ENCODE results near the gene PSG3. TPM values are rescaled to one million over a fixed set of nuclear protein-coding genes. Genes with fewer than 3 reads are reported as not detected.
"Not testable (repeated sequence)": the region's sequence is repeated elsewhere in the genome, so short reads cannot be mapped to it uniquely, and the experiment has no call there.

The PSG3 gene
- total and polyA plus RNA-seq, 3 donors from 2014 or later, result 0.25 to 5.8 (median 2.0) TPM

- Histone ChIP-seq H3K9me3 (no peaks in the 10 kb centered on the region), H3K36me3 (ENCODE audit: low read depth, missing control alignments) (no peaks in the 10 kb centered on the region), H3K4me1 (no peaks in the 10 kb centered on the region), H3K4me3 (no peak overlapping the region), H3K27ac (no peak overlapping the region), H3K27me3 (no peaks in the 10 kb centered on the region)
- 78 to 84% methylated on average over 3 of the region's 3 CpGs for WGBS, 2 donors
- DNase-seq, result no peak
- TF ChIP-seq POLR2A (IDR thresholded peaks at IDR 0.05), result no peak
- TF ChIP-seq CTCF (IDR thresholded peaks at IDR 0.05), result no peak
- intact Hi-C loops (cut with DNase I; ENCODE audit: low total_unique reads), result no loop called here
Measured at GRCh38 chr19:42764836-42765235, 24.6 kb upstream of the PSG3 start.

DNA sequence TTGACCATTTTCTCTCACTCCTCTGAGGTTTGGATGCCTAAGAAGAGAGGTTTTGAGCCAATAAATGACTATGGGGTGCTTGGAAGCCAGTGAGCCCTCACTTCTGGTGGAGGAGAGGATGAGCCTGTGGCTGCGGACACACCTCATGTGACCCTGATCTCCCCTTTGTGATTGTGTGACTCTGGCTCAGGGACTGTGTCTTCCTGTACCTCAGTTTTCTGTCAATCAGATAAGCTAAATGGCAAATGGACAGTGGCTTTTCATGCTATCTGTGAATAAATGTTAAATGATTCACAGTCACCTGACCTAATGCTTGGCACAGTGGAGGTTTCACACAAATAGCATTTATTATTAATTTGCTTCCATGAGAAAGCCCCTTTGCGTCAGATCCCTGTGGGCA is 22.5 kb upstream of the PSG3 start:
- 76 to 90% methylated on average over 2 of the region's 2 CpGs for WGBS, 2 donors
- Histone ChIP-seq H3K4me1 (no peaks in the 10 kb centered on the region), H3K27ac (no peak overlapping the region), H3K9me3 (no peaks in the 10 kb centered on the region), H3K36me3 (ENCODE audit: low read depth, missing control alignments) (no peaks in the 10 kb centered on the region), H3K27me3 (no peaks in the 10 kb centered on the region), H3K4me3 (no peak overlapping the region)
- DNase-seq, result no peak
- no peak for TF ChIP-seq POLR2A (IDR thresholded peaks at IDR 0.05)
- no peak for TF ChIP-seq CTCF (IDR thresholded peaks at IDR 0.05)
- intact Hi-C loops (cut with DNase I; ENCODE audit: low total_unique reads), result no loop called here

- H3K4me1 ChIP-seq; H3K4me3 ChIP-seq; H3K9me3 ChIP-seq; intact Hi-C loops (cut with DNase I; ENCODE audit: low total_unique reads); H3K27me3 ChIP-seq; H3K36me3 ChIP-seq (ENCODE audit: low read depth, missing control alignments); DNase-seq; H3K27ac ChIP-seq: not testable (repeated sequence)
- 60 to 80% methylated on average over 1 of the region's 1 CpG for WGBS, 2 donors
Measured at GRCh38 chr19:42761924-42762295, 21.6 kb upstream of the PSG3 start.

GRCh38 chr19:42760954-42761923 is 21.0 kb upstream of the PSG3 start:
- H3K27me3 ChIP-seq; H3K27ac ChIP-seq; H3K4me1 ChIP-seq; intact Hi-C loops (cut with DNase I; ENCODE audit: low total_unique reads); DNase-seq; H3K9me3 ChIP-seq; H3K36me3 ChIP-seq (ENCODE audit: low read depth, missing control alignments); H3K4me3 ChIP-seq: not testable (repeated sequence)
- 48 to 65% methylated on average over 7 of the region's 7 CpGs for WGBS, 2 donors

DNA sequence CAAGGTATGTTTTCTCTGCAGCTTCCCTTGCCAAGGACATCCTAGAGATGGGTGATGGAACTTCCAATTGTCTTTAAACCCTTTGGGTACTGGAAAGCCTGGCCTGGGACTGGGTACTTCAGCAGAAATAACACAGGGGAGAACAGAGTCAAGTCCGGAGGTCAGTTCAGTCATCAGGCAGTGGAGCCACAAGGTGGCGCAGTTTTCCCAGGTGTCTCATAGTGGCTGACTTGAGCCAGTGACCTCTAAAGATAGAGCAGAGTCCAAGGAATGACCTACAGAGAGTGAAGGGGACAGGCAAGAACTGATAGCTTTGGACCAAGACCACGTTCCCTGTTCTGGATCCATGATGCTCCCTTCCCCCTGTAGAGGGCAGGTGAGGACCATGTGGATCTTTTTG is 18.4 kb upstream of the PSG3 start:
- intact Hi-C loops (cut with DNase I; ENCODE audit: low total_unique reads); H3K4me3 ChIP-seq; H3K9me3 ChIP-seq; H3K27me3 ChIP-seq; H3K27ac ChIP-seq; H3K36me3 ChIP-seq (ENCODE audit: low read depth, missing control alignments); H3K4me1 ChIP-seq: not testable (repeated sequence)
- 46 to 49% methylated on average over 3 of the region's 3 CpGs for WGBS, 2 donors
- TF ChIP-seq CTCF (IDR thresholded peaks at IDR 0.05), result peak in 2 of 3 experiments; percentile 14 to 27
- peak; percentile 54 for DNase-seq

DNA sequence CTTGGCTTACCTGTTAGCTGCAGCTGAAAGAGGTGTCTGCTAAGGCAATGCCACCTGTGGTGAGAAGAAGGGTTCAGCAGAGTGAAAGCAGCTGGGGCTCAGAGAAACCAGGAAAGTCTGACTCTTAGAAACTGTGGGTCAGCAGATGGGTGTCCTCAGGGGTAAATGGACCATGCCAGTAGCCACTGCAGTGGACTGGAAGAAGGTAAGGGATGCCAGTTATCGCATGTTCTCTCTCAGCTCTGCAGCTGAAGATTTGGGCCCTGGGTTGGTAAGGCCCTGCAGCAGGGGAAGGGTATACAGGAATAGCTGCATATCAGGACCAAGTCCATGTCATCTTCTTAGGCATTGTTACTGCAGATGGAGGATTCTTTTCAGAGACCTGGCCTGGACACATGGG is 12.0 kb upstream of the PSG3 start:
- 78 to 83% methylated on average over 1 of the region's 1 CpG for WGBS, 2 donors
- H3K9me3 ChIP-seq; H3K27me3 ChIP-seq; H3K27ac ChIP-seq; H3K36me3 ChIP-seq (ENCODE audit: low read depth, missing control alignments); DNase-seq; H3K4me3 ChIP-seq; H3K4me1 ChIP-seq; intact Hi-C loops (cut with DNase I; ENCODE audit: low total_unique reads): not testable (repeated sequence)
